H9 (cell line): Measurements from ENCODE around the gene BACE2. TPM values are rescaled to one million over a fixed set of nuclear protein-coding genes. Genes with fewer than 3 reads are reported as not detected.

ENCODE experiments used
- DNase-seq: peaks from one replicate; pipeline ENCODE4 v3.0.0-alpha.2; 2017
- H2AFZ ChIP-seq: one replicate; pipeline ENCODE4 v1.6.1; 2013; ENCODE audit warnings: mild to moderate bottlenecking, low read length, control low read depth, moderate library complexity
- H2AK5ac ChIP-seq: 2 replicates; pipeline ENCODE4 v1.6.1; 2013; ENCODE audit warnings: low read length, control low read depth, mixed read lengths; ENCODE audit not compliant: insufficient read length
- H2BK120ac ChIP-seq: one replicate; pipeline ENCODE4 v1.6.1; 2013; ENCODE audit warnings: low read depth, mild to moderate bottlenecking, low read length, control low read depth, inconsistent platforms; ENCODE audit not compliant: poor library complexity, severe bottlenecking
- H2BK12ac ChIP-seq: 2 replicates; pipeline ENCODE4 v1.6.1; 2013; ENCODE audit warnings: low read length, control low read depth, mixed read lengths, low read depth; ENCODE audit not compliant: insufficient read length
- H2BK15ac ChIP-seq: 2 replicates; pipeline ENCODE4 v1.6.1; 2013; ENCODE audit warnings: low read depth, low read length, control low read depth
- H2BK20ac ChIP-seq: one replicate; pipeline ENCODE4 v1.6.1; 2013; ENCODE audit warnings: low read depth, mild to moderate bottlenecking, low read length, control low read depth, inconsistent platforms; ENCODE audit not compliant: poor library complexity, severe bottlenecking
- H2BK5ac ChIP-seq: 2 replicates; pipeline ENCODE4 v1.6.1; 2013; ENCODE audit warnings: low read length, control low read depth, mixed read lengths; ENCODE audit not compliant: insufficient read length
- H3K14ac ChIP-seq: 2 replicates; pipeline ENCODE4 v1.6.1; 2013; ENCODE audit warnings: low read length, control low read depth; ENCODE audit not compliant: insufficient read depth
- H3K18ac ChIP-seq: 2 replicates; pipeline ENCODE4 v1.6.1; 2013; ENCODE audit warnings: low read depth, mild to moderate bottlenecking, mixed read lengths, low read length, control low read depth; ENCODE audit not compliant: insufficient read length
- H3K23ac ChIP-seq: 2 replicates; pipeline ENCODE4 v1.6.1; 2013; ENCODE audit warnings: low read length, control low read depth, mixed read lengths, low read depth; ENCODE audit not compliant: insufficient read length
- H3K23me2 ChIP-seq: 2 replicates; pipeline ENCODE4 v1.6.1; 2013; ENCODE audit warnings: low read depth, mild to moderate bottlenecking, mixed read lengths, low read length, control low read depth; ENCODE audit not compliant: insufficient read length, poor library complexity, severe bottlenecking
- H3K27ac ChIP-seq: 2 replicates; pipeline ENCODE4 v1.5.1; 2013; ENCODE audit warnings: low read length, control low read depth, mixed read lengths, low read depth; ENCODE audit not compliant: insufficient read length
- H3K27me3 ChIP-seq: 2 replicates; pipeline ENCODE4 v1.6.1; 2013; ENCODE audit warnings: low read length, control low read depth, inconsistent platforms; ENCODE audit not compliant: insufficient read depth
- H3K4ac ChIP-seq: 2 replicates; pipeline ENCODE4 v1.6.1; 2013; ENCODE audit warnings: low read depth, mild to moderate bottlenecking, control low read depth, inconsistent platforms, low read length, moderate library complexity
- H3K4me1 ChIP-seq: 2 replicates; pipeline ENCODE4 v1.6.1; 2013; ENCODE audit warnings: low read length, control low read depth, inconsistent platforms; ENCODE audit not compliant: insufficient read depth
- H3K4me2 ChIP-seq: 2 replicates; pipeline ENCODE4 v1.6.1; 2013; ENCODE audit warnings: low read length, control low read depth, mixed read lengths; ENCODE audit not compliant: insufficient read length, insufficient read depth
- H3K56ac ChIP-seq: 2 replicates; pipeline ENCODE4 v1.6.1; 2013; ENCODE audit warnings: low read depth, mild to moderate bottlenecking, mixed read lengths, low read length, control low read depth; ENCODE audit not compliant: insufficient read length
- H3K79me1 ChIP-seq: 2 replicates; pipeline ENCODE4 v1.6.1; 2013; ENCODE audit warnings: low read depth, mild to moderate bottlenecking, moderate library complexity, low read length, control low read depth, inconsistent platforms; ENCODE audit not compliant: insufficient read depth, poor library complexity, severe bottlenecking
- H3K79me2 ChIP-seq: 2 replicates; pipeline ENCODE4 v1.6.1; 2013; ENCODE audit warnings: low read length, control low read depth, inconsistent platforms; ENCODE audit not compliant: insufficient read depth
- H3K9ac ChIP-seq: 2 replicates; pipeline ENCODE4 v1.6.1; 2013; ENCODE audit warnings: low read length, control low read depth, mixed read lengths; ENCODE audit not compliant: insufficient read length; ENCODE audit errors: extremely low read depth
- H3K9me3 ChIP-seq: one replicate; pipeline ENCODE4 v1.6.1; 2013; ENCODE audit warnings: low read depth, low read length, inconsistent platforms; ENCODE audit not compliant: control insufficient read depth
- H3T11ph ChIP-seq: one replicate; pipeline ENCODE4 v1.6.1; 2013; ENCODE audit warnings: mild to moderate bottlenecking, low read length, control low read depth, inconsistent platforms
- H4K20me1 ChIP-seq: one replicate; pipeline ENCODE4 v1.6.1; 2013; ENCODE audit not compliant: control insufficient read depth, insufficient read length, insufficient read depth
- H4K5ac ChIP-seq: 2 replicates; pipeline ENCODE4 v1.6.1; 2013; ENCODE audit warnings: low read depth, mild to moderate bottlenecking, mixed read lengths, low read length, control low read depth; ENCODE audit not compliant: insufficient read length
- H4K8ac ChIP-seq: replicated peaks from 2 replicates; pipeline ENCODE4 v1.6.1; 2013; ENCODE audit warnings: low read length, control low read depth, mixed read lengths, low read depth; ENCODE audit not compliant: insufficient read length
- H4K91ac ChIP-seq: 2 replicates; pipeline ENCODE4 v1.6.1; 2013; ENCODE audit warnings: low read depth, mild to moderate bottlenecking, moderate library complexity, mixed read lengths, low read length, control low read depth; ENCODE audit not compliant: insufficient read length
- H3K27ac Mint-ChIP-seq, 3 experiments: 2 replicates in 2 of 3; 3 replicates in 1 of 3; pipeline ENCODE4 v1.8.0; 2020 to 2021; ENCODE audit warnings: mixed read lengths in 3 of 3, mild to moderate bottlenecking in 1 of 3, moderate library complexity in 1 of 3
- H3K27me3 Mint-ChIP-seq: 2 replicates; pipeline ENCODE4 v1.8.0; 2021; ENCODE audit warnings: low read depth, mild to moderate bottlenecking, moderate library complexity, mixed read lengths
- H3K36me3 Mint-ChIP-seq, 3 experiments: 2 replicates in 2 of 3; 3 replicates in 1 of 3; pipeline ENCODE4 v1.8.0; 2020 to 2021; ENCODE audit warnings: low read depth in 3 of 3, mixed read lengths in 3 of 3; ENCODE audit not compliant: insufficient read depth in 1 of 3
- H3K4me1 Mint-ChIP-seq, 2 experiments: 2 replicates each; pipeline ENCODE4 v1.8.0; 2020; ENCODE audit warnings: mixed read lengths in 2 of 2
- H3K4me3 Mint-ChIP-seq, 2 experiments: 2 replicates in 1 of 2; 3 replicates in 1 of 2; pipeline ENCODE4 v1.8.0; 2020 to 2021; ENCODE audit warnings: mild to moderate bottlenecking in 2 of 2, mixed read lengths in 2 of 2, moderate library complexity in 1 of 2
- H3K9me3 Mint-ChIP-seq, 2 experiments: 2 replicates in 1 of 2; 3 replicates in 1 of 2; pipeline ENCODE4 v1.8.0; 2020; ENCODE audit warnings: mild to moderate bottlenecking in 2 of 2, mixed read lengths in 2 of 2, moderate library complexity in 1 of 2
- WGBS: extraction: QIAGEN DNeasy Blood & Tissue Kit; methylation state at CpG from one replicate; pipeline ENCODE4 v1.1.7; 2013; ENCODE audit warnings: missing lambda C conversion rate, low lambda C conversion rate, mixed read lengths; ENCODE audit not compliant: insufficient read length; ENCODE audit errors: extremely low coverage; 5-methylcytosine and 5-hydroxymethylcytosine counted together
- total RNA-seq: library from RNA; stranded (reverse); gene quantifications from 2 replicates; pipeline ENCODE4 v1.2.1, GENCODE V29; 2021
- TF ChIP-seq, protein P1 (sequence below): fragments of 200-600 bp; sonication (generic); conservative IDR thresholded peaks from 3 replicates; pipeline ENCODE4 v1.8.0; 2021; ENCODE audit warnings: antibody characterized with exemption, mild to moderate bottlenecking

BACE2 gene
- total RNA-seq, 1 experiment from 2014 or later = 8.0 TPM

DNA sequence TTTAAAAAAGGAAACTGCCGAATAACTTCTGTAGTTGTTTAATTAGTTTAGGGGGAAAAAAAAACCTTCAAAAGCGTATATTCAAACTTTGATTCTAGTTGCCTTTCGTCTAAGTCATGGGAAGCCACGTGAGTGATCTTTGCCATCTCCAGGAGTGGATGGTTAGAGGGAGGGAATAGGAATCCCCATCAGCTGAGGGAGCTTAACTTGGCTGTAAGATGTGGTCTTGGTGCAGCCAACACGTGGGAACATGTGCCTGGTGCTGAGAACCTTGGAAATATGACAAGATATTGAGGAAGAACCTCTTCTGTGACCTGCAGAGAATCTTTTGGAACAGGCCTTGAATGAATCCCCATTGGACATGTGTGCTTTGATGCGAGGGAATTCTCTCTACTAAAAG lies 1.7 kb downstream of the BACE2 start:
- Histone ChIP-seq H3K4me1 (no peaks in the 10 kb centered on the region), H2BK20ac (no peak overlapping the region), H3K9me3 (no peaks in the 10 kb centered on the region), H2AFZ (no peak overlapping the region), H3K9ac (no peak overlapping the region), H2BK120ac (no peak overlapping the region), H4K20me1 (no peaks in the 10 kb centered on the region), H4K91ac (no peak overlapping the region), H2AK5ac (no peak overlapping the region), H3K18ac (no peak overlapping the region), H3T11ph (no peak overlapping the region), H4K8ac (no peak overlapping the region), H3K79me2 (no peaks in the 10 kb centered on the region), H3K14ac (no peak overlapping the region), H4K5ac (no peak overlapping the region), H3K23me2 (peaks cover 7% of the 10 kb centered on the region), H3K56ac (no peak overlapping the region), H2BK12ac (no peak overlapping the region), H3K79me1 (no peaks in the 10 kb centered on the region), H3K23ac (no peak overlapping the region), H3K4ac (no peak overlapping the region), H3K27ac (no peak overlapping the region), H3K4me2 (no peak overlapping the region), H2BK15ac (no peak overlapping the region), H3K27me3 (peaks cover 6% of the 10 kb centered on the region; the same call in 1 of the 2 replicates), H2BK5ac (no peak overlapping the region)
- no CpG with 5 or more reads among the region's 6 CpGs for WGBS
- Mint-ChIP-seq H3K27me3 (peaks cover 46% of the 10 kb centered on the region), H3K36me3 (no peaks in the 10 kb centered on the region; a peak in 2 of 7 replicates), H3K4me1 (peaks cover 15 to 23% of the 10 kb centered on the region in 2 experiments), H3K4me3 (peak overlapping the region in 1 of 2 experiments; percentile 84; a peak in 4 of 5 replicates), H3K9me3 (no peaks in the 10 kb centered on the region), H3K27ac (no peak overlapping the region)
- TF ChIP-seq, protein P1, sequence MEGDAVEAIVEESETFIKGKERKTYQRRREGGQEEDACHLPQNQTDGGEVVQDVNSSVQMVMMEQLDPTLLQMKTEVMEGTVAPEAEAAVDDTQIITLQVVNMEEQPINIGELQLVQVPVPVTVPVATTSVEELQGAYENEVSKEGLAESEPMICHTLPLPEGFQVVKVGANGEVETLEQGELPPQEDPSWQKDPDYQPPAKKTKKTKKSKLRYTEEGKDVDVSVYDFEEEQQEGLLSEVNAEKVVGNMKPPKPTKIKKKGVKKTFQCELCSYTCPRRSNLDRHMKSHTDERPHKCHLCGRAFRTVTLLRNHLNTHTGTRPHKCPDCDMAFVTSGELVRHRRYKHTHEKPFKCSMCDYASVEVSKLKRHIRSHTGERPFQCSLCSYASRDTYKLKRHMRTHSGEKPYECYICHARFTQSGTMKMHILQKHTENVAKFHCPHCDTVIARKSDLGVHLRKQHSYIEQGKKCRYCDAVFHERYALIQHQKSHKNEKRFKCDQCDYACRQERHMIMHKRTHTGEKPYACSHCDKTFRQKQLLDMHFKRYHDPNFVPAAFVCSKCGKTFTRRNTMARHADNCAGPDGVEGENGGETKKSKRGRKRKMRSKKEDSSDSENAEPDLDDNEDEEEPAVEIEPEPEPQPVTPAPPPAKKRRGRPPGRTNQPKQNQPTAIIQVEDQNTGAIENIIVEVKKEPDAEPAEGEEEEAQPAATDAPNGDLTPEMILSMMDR = no peak
- no peak for DNase-seq
